HepG2 (cell line): Measurements from ENCODE around the gene ACACB. TPM values are rescaled to one million over a fixed set of nuclear protein-coding genes. Genes with fewer than 3 reads are reported as not detected.

ENCODE experiments used
- CREM ChIP-seq, 2 experiments: sonication (generic) in 1 of 2; formaldehyde crosslinking in 1 of 2; IDR thresholded peaks; 2 replicates each; pipeline versions ENCODE4 v1.4.0 to v1.6.1; 2016 to 2020; ENCODE audit warnings: antibody characterized with exemption in 1 of 2, mild to moderate bottlenecking in 1 of 2, missing genetic modification reagents in 1 of 2
- E2F1 ChIP-seq: sonication (generic); formaldehyde crosslinking; IDR thresholded peaks from 2 replicates; pipeline ENCODE4 v1.5.0; 2020; ENCODE audit warnings: missing genetic modification reagents
- ELF1 ChIP-seq: sonication (generic); formaldehyde crosslinking; IDR thresholded peaks from 2 replicates; pipeline ENCODE4 v1.4.0; 2020; ENCODE audit warnings: missing genetic modification reagents
- KDM2A ChIP-seq: sonication (generic); formaldehyde crosslinking; IDR thresholded peaks from 2 replicates; pipeline ENCODE4 v1.4.0; 2020; ENCODE audit warnings: low read depth, missing genetic modification reagents, borderline replicate concordance
- KDM5A ChIP-seq: fragments of 200-600 bp; sonication (generic); IDR thresholded peaks from 2 replicates; pipeline ENCODE4 v1.7.0; 2018; ENCODE audit warnings: antibody characterized with exemption, mild to moderate bottlenecking, low read length, borderline replicate concordance
- NR2C2 ChIP-seq: sonication (generic); formaldehyde crosslinking; IDR thresholded peaks from 2 replicates; pipeline ENCODE4 v1.4.0; 2020; ENCODE audit warnings: missing genetic modification reagents, mild to moderate bottlenecking, moderate library complexity, borderline replicate concordance
- PBX2 ChIP-seq: IDR thresholded peaks from 2 replicates; pipeline ENCODE4 v1.6.1; 2016; ENCODE audit warnings: control low read depth
- PPARG ChIP-seq: conservative IDR thresholded peaks from 2 replicates; pipeline ENCODE4 v1.6.1; 2016; ENCODE audit warnings: missing biosample characterization, missing genetic modification reagents
- SMARCC2 ChIP-seq: fragments of 450-650 bp; IDR thresholded peaks from 2 replicates; pipeline ENCODE4 v1.6.1; 2017; ENCODE audit warnings: antibody characterized with exemption, mild to moderate bottlenecking
- TCF7 ChIP-seq: sonication (generic); IDR thresholded peaks from 2 replicates; pipeline ENCODE4 v1.6.1; 2016; ENCODE audit warnings: antibody characterized with exemption, low read depth
- TIGD3 ChIP-seq: sonication (generic); formaldehyde crosslinking; IDR thresholded peaks from 2 replicates; pipeline ENCODE4 v1.5.1; 2020; ENCODE audit warnings: mild to moderate bottlenecking, missing genetic modification reagents, borderline replicate concordance
- ZBTB43 ChIP-seq: sonication (generic); formaldehyde crosslinking; conservative IDR thresholded peaks from 2 replicates; pipeline ENCODE4 v1.4.0; 2020; ENCODE audit warnings: missing genetic modification reagents
- ZIK1 ChIP-seq: sonication (generic); formaldehyde crosslinking; IDR thresholded peaks from 2 replicates; pipeline ENCODE4 v1.5.0; 2020; ENCODE audit warnings: mild to moderate bottlenecking, low read depth, missing genetic modification reagents, borderline replicate concordance
- ZMAT3 ChIP-seq: sonication (generic); formaldehyde crosslinking; conservative IDR thresholded peaks from 2 replicates; pipeline ENCODE4 v1.7.0; 2021; ENCODE audit warnings: missing genetic modification reagents
- ZNF263 ChIP-seq: sonication (generic); formaldehyde crosslinking; IDR thresholded peaks from 2 replicates; pipeline ENCODE4 v1.4.0; 2020; ENCODE audit warnings: missing genetic modification reagents
- ZNF3 ChIP-seq: IDR thresholded peaks from 2 replicates; pipeline ENCODE4 v1.7.0; 2017; ENCODE audit warnings: inconsistent platforms
- ZNF441 ChIP-seq: sonication (generic); formaldehyde crosslinking; IDR thresholded peaks from 2 replicates; pipeline ENCODE4 v1.7.0; 2021; ENCODE audit warnings: missing genetic modification reagents, borderline replicate concordance
- ZNF710 ChIP-seq: sonication (generic); formaldehyde crosslinking; IDR thresholded peaks from 2 replicates; pipeline ENCODE4 v1.5.0; 2020; ENCODE audit warnings: mild to moderate bottlenecking, missing genetic modification reagents, borderline replicate concordance
- ZNF777 ChIP-seq: sonication (generic); formaldehyde crosslinking; IDR thresholded peaks from 2 replicates; pipeline ENCODE4 v1.4.0; 2020; ENCODE audit warnings: missing genetic modification reagents
- ZSCAN12 ChIP-seq: sonication (generic); formaldehyde crosslinking; IDR thresholded peaks from 2 replicates; pipeline ENCODE4 v1.9.0; 2021; ENCODE audit warnings: mild to moderate bottlenecking, missing genetic modification reagents
- ZSCAN22 ChIP-seq: sonication (generic); formaldehyde crosslinking; IDR thresholded peaks from 2 replicates; pipeline ENCODE4 v1.4.0; 2020; ENCODE audit warnings: mild to moderate bottlenecking, missing genetic modification reagents
- ZSCAN5A ChIP-seq: sonication (generic); formaldehyde crosslinking; IDR thresholded peaks from 2 replicates; pipeline ENCODE4 v1.8.0; 2022; ENCODE audit warnings: mild to moderate bottlenecking, missing genetic modification reagents, borderline replicate concordance
- polyA plus RNA-seq, 8 experiments: library from polyadenylated mRNA; depleted of rRNA in 3 of 8; stranded (reverse) in 7 of 8; unstranded in 1 of 8; fragments of >200 nt; fragmentation: Illumina TruSeq in 4 of 8; extraction: Trizol in 4 of 8; gene quantifications; 2 replicates each; pipeline versions ENCODE4 v1.2.1 to v1.2.3, GENCODE V29; 2011 to 2016; ENCODE audit warnings: low read depth in 4 of 8, missing spikeins in 1 of 8, mixed read lengths in 1 of 8; ENCODE audit not compliant: insufficient read depth in 1 of 8
- total RNA-seq, 5 experiments: library from RNA; depleted of rRNA; stranded (reverse); fragments of >200 nt; fragmentation: Illumina TruSeq; extraction: Trizol; gene quantifications; 2 replicates each; pipeline ENCODE4 v1.2.3, GENCODE V29; 2016; ENCODE audit warnings: low read depth in 1 of 5

ACACB gene
- total and polyA plus RNA-seq, 2 of the 13 experiments (the other 11 are each of a cell fraction or from before 2014, with no cell fraction given) = 6.2 to 8.6 TPM

- TF ChIP-seq ZNF441 = 0 out of 2 replicates have a peak, but pooled peaks have one; percentile 66
- TF ChIP-seq KDM2A = peak; percentile 94
- no peak for TF ChIP-seq ZSCAN22 (CRISPR knock-in tag)
- TF ChIP-seq TIGD3 (CRISPR knock-in tag) = no peak
- 0 out of 2 replicates have a peak, but pooled peaks have one; percentile 78 for TF ChIP-seq ZIK1
- TF ChIP-seq ZMAT3 = peak; percentile 83; the same call in 1 of the 2 replicates
- peak; percentile 18; the same call in 1 of the 2 replicates for TF ChIP-seq KDM5A
- TF ChIP-seq ZNF777 = peak; percentile 68
- no peak for TF ChIP-seq ZSCAN5A (CRISPR knock-in tag)
- TF ChIP-seq ZNF710 = no peak
- TF ChIP-seq ELF1 (CRISPR knock-in tag) = peak; percentile 66
- no peak; the same call in 1 of the 2 replicates for TF ChIP-seq E2F1 (CRISPR knock-in tag)
- no peak for TF ChIP-seq SMARCC2
- TF ChIP-seq TCF7 = no peak
- 0 out of 2 replicates have a peak, but pooled peaks have one; percentile 33 for TF ChIP-seq PPARG
- peak; percentile 57 for TF ChIP-seq CREM (IDR thresholded peaks at IDR 0.05)
- TF ChIP-seq CREM (CRISPR knock-in tag; IDR thresholded peaks at IDR 0.05) = no peak
- no peak for TF ChIP-seq ZBTB43 (CRISPR knock-in tag)
- no peak for TF ChIP-seq ZSCAN12
- TF ChIP-seq ZNF263 (CRISPR knock-in tag) = peak; percentile 84
- TF ChIP-seq PBX2 = no peak
- no peak; the same call in 1 of the 2 replicates for TF ChIP-seq NR2C2 (CRISPR knock-in tag)
- TF ChIP-seq ZNF3 (CRISPR knock-in tag) = no peak
Observed at GRCh38 chr12:109110988-109111495, 5.3 kb upstream of the ACACB start (continued).
